GM21723 (cell line): ENCODE data around the gene VPS13A.
"Not testable (repeated sequence)": the region's sequence is repeated elsewhere in the genome, so short reads cannot be mapped to it uniquely, and the experiment has no call there.

Source experiments
- ATAC-seq: cut with Tn5 transposase; IDR thresholded peaks from one replicate; pipeline ENCODE4 v1.9.1; 2021; ENCODE audit warnings: mild to moderate bottlenecking, moderate library complexity; ENCODE audit not compliant: unreplicated experiment

Gene VPS13A

GRCh38 chr9:77291714-77292113, 114.4 kb downstream of the VPS13A start:
- ATAC-seq = no peak

DNA sequence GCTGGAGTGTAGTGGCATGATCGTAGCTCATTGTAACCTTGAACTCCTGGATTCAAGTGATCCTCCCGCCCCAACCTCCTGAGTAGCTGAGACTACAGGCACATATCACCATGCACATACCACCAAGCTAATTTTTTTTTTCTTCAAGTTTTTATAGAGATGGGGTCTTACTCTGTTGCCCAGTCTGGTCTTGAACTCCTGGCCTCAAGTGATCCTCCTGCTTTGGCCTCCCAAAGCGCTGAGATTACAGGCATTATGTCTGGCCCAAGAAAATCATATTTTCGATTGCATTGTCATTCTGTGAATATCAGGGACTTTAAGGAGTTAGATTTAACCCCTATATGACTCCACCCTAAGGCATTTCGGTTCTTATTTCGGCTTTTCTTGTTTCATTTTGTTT, 116.6 kb downstream of the VPS13A start:
- ATAC-seq = no peak

DNA sequence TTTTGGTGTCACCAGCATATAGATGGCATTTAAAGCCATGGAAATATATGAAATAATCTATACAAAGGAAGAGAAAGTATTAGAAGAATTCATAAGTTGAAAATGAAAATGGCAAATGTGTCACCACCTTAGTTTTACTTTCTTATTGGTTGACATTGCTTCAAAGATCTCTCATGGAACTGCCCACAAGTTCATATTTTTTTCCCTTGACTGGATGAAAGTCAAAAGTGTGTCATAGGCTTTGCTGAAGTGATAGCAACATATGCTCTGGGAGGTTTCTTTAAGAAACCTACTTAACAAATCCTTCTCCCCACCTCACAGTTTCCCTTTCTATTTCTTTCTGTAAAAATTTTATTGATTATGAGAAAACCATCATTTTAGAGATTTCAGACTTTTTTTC, 127.2 kb downstream of the VPS13A start:
- peak; percentile 75 for ATAC-seq

DNA sequence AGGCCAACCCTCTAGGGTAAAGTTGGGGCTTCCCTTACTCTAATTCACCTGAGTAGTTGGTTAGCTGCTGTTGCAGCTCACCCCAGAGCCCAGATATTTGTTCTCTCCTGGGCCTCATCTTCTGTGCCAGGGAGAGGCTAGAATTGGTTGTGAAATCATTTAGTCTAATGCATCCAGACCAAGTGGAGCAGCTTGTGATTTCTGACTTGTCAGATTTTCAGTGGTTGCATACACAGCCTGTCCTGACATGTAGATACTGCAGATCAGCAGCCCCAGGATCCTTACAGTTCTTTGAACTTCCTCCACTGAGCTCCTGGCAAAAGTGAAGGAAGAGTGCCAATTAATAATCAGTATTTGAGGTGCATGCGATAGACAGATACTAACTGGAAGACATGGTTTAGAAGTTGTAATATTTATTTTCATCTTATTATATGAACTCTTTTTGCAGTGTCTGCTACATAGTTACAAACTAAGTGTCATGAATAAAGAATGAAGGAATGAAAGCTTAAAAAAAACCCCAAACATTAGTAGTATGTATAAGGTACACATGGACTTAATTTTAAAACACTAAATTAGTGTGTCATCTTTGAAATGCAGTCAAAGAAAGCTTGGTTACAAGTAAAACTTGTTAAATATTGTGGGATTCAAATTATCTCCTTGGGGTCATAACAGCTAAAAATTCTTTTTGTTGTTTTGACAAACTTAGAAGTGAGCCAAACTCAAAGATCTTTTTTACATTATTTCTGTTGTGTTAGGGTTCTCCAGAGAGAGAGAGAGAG, 128.5 kb downstream of the VPS13A start:
- ATAC-seq = no peak

DNA sequence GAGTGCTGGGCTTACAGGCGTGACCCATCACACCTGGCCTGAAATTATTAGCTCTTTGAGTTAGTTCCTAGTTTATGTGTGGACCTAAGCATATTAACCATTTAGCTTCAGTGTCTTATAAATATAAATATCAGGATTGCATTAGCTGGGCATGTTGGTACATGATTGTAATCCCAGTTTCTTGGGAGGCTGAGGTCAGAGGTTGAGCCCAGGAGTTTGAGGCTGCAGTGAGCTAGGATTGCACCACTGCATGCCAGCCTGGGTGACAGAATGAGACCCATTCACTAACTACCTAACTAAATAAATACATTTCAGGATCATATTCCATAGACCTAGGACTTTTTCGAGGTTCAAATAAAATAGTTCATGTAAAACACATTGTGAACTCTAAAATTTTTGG, 129.8 kb downstream of the VPS13A start:
- no peak for ATAC-seq

DNA sequence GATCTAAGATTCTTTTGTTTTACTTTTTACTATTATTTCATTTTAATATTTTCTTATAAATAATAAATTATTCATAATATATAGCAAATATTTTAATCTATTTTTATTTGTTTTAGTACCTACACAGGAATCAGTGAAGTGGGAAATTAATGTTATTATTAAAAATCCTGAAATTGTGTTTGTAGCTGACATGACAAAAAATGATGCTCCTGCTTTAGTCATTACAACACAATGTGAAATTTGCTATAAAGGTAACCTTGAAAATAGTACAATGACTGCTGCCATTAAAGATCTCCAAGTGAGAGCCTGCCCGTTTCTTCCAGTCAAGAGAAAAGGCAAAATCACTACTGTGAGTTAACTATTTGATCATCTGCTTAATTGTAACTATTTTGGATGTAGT, 138.7 kb downstream of the VPS13A start:
- ATAC-seq = no peak

DNA sequence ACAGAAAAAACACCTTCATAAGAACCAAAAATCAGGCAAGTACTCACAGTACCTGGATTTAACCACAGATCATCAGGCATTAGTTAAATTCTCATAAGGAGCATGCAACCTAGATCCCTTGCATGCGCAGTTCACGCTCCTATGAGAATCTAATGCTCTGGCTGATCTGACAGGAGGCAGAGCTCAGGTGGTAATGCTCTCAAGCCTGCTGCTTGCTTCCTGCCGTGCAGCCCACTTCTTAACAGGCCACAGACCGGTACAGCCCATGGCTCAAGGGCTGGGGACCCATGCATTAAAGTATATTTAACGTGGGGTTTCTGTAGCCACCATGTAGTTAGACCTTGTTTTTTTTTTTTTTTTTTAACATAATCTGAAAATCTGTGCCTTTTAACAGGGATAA, 147.7 kb downstream of the VPS13A start:
- ATAC-seq = no peak

DNA sequence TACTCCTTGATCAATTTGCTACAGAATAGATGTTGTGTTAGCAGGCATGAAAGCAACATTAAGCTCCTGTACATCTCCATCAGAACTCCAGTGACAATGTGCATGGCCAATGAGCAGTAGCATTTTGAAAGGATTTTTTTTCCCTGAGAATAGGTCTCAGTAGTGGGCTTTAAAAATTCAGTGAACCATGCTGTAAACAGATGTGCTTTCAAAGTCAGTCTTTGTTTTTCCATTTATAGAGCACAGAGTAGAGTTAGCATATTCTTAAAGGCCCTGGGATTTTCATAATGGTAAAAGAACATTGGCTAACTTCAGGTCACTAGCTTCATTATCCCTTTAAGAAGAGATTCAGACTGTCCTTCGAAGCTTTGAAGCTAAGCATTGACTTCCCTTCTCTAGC, 150.8 kb downstream of the VPS13A start:
- ATAC-seq = no peak

DNA sequence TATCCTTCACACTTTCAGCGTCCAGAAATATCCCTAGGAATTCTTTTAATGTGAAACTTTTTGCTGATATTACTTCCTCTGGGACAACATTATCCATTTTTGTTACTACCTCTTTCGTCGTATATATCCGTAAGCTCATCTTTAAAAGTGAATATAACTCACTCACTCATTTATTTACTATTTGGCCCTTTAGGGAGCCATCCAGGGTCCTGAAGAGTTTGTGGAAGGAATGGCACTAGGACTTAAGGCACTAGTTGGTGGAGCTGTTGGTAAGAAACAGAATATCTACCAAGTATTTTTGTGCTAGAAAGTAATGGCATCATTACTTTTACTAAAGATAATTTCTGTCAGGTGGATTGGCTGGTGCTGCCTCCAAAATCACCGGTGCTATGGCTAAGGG, 192.7 kb downstream of the VPS13A start:
- ATAC-seq = no peak

DNA sequence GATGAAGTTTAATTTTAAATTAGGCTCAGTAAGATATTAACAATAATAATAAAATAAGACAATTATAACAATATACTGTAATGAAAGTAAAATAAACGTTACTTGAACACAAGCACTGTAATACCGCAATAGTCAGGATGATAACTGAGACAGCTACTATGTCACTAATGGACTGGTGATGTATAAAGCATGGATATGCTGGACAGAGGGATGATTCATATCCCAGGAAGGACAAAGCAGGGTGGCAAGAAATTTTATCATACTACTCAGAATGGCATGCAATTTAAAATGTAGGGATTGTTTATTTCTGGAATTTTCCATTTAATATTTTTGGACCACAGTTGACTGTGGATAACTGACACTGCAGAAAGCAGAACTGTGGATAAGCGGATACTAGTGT, 196.9 kb downstream of the VPS13A start:
- no peak for ATAC-seq

GRCh38 chr9:77375956-77376532, 198.7 kb downstream of the VPS13A start:
- ATAC-seq = no peak

DNA sequence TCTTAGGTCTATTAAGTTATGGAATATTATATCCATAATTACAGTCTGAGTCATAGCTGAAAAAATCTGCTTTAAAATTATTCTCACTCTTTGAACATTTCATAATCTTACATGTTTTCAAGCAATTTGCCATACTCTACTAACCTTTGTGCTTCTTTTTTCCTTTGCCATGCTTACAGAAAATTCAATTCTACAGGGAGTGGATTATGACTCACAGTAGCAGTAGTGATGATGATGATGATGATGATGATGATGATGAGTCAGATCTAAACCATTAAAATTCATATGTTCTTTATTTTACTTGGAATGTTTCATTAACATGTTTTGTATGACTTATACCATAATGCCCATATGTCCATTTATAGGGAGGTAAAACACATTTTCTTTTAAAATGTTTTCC, 207.1 kb downstream of the VPS13A start:
- ATAC-seq = no peak

- no peak for ATAC-seq
These were observed 208.9 kb downstream of the VPS13A start for GRCh38 chr9:77386187-77386586.

DNA sequence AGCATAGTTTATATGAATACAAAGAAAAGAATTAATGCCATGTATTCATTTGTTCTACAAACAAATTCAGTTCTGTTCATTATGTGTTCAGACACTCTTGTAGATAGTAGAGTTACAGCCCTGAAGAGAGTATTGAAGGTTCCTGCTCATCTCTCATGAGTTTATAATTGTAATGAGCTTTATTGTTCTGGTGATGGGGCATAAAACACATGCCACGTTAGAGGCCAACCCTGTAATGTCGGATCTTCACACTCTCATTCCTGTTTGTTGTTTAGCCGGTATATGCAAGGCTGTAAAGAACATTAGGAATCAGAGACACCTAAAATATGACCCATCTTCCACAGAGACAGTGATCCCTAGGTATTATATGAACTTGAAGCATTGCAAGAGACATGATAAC, 214.5 kb downstream of the VPS13A start:
- ATAC-seq = no peak

DNA sequence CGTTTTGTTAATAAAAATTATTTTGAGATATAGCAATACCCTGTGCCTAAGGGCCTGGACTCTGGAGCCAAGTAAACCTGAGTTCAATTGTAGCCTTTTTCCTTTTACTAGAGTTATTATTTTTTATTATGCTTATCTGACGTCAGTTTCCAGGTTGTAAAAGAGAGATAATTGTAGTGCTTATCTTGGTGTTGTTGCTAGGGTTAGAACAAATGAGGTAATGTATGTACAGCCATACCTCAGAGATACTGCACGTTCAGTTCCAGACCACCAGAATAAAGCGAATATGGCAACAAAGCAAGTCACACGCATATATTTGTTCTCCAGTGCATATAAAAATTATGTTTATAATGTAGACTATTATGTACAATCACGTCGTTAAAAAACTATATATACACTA, 215.0 kb downstream of the VPS13A start:
- ATAC-seq = no peak

- not testable (repeated sequence) for ATAC-seq
These were observed 221.2 kb downstream of the VPS13A start for GRCh38 chr9:77398581-77398980.

DNA sequence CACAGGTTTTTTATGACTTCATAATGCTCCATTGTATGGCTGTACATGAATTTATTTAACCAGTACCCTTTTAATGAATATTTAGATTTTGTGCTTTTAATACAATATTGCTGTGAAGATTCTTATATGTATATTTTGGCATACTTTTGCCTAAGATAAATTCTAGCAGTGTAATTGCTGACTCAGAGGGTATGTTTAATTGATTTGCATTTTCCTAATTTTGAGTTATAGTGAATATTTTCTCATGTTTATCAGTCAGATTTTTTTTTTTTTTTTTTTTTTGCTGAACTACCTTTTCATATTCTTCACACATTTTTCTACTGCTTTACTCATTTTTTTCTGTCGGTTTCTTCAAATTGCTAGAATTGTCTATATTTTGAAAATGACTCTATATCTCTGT, 222.6 kb downstream of the VPS13A start:
- ATAC-seq = no peak

DNA sequence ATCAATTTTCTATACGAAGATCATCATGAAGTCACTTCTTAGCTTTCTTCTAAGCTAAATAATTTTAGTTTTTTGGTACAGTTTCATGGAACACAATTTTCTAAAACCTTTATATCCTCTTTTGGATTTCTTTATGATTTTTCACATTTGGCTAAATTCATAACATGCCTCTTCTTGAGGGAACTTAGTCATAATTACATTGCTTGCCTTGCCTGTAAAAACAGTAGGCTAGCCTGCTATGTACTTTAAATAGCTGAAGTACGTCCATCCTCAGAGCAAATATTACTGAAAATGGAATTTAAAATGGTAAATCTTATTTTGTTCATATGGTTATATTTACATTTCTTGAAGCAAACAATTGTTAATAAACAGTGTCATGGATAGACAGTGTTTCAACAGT, 225.0 kb downstream of the VPS13A start:
- no peak for ATAC-seq

DNA sequence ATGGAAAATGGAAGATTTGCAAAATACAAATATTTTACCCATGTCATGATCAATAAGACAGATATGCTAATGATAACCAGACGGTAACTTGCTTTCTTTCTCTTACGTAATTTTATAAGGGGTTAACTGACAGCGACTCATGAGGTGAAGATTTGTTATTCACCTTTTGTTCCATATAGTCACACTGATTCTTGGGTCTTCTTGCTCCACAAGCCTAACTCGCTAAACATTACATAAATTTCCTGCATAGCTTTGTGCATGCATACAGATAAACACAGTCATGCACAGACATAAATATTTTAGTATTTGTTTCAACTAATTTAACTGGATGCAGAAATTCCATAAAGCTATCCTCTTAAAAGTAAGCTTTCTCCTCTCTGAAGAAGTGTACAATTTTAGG, 225.9 kb downstream of the VPS13A start:
- ATAC-seq = no peak

- ATAC-seq = not testable (repeated sequence)
These were observed 231.2 kb downstream of the VPS13A start for GRCh38 chr9:77408521-77408920.

GRCh38 chr9:77417566-77417965, 240.2 kb downstream of the VPS13A start:
- no peak for ATAC-seq

DNA sequence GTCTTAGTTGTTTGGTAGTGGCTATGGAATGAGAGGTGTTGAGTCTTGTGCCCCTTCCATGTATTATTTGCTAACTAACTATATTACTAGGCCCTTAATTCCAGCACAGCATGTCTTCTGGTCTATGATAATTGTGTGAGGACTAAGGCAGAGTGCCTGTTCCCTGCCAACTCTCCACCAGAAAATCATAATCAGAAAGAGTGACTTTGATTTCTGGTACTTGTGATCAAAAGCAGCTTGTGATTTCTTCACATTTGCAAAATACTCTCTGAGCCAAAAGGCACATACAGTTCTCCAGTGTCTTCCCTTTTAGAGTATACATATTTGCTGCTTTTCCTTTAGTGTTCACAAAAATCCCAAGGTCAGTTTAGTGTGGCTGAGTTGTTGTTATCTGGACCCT, 240.9 kb downstream of the VPS13A start:
- no peak for ATAC-seq

DNA sequence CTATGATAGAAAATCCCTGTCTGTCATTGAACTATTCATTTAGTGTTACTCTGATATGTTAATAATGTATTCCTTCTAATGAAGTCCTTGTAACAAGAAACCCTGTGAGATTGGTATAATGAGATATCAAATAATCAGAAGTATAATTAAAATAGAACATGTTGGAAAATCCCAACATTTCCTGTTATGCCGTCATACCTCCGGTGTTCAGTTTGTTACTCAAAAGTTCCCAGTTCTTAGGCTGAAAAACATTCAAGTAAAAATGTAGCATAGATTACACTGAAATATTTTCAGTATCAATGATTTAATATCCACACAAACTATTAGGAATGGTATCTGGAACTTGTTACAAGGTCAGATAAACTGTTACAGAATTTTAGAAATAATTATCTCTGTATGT, 243.3 kb downstream of the VPS13A start:
- no peak for ATAC-seq
